ENCODE results near the gene CD3G. TPM values are rescaled to one million over a fixed set of nuclear protein-coding genes. Genes with fewer than 3 reads are reported as not detected.

CD3G gene
- total RNA-seq, 1 experiment from 2014 or later = 0.15 TPM

DNA sequence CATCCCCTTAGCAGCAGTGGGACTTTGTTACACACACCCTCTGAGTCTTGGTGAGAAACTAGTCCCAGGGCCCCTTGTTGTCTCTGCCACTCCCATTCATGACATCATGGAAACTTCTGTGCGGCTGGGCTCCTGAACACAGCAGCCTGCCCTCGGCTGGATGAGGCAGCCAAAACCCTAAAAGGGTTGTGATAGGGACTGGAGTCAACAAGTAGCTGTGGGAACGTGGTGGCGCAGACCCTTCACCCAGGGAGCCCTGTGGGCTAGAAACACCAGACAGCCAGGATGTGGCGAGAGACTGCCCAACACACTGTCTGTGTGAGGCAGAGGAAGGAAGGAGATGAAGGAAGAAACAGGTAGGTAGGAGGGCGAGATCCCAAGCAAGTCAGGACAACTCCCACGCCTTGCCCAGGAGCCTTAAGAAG is 5.5 kb upstream of the CD3G start:
- BruUV-seq (replicated peaks) = no TSS peak
- no peak for DNase-seq (ENCODE audit: low read depth, low spot score)
- no peaks in the 10 kb centered on the region for H3K27me3 ChIP-seq (ENCODE audit: control insufficient read depth, insufficient read depth, low read length)
- TF ChIP-seq SIN3A (IDR thresholded peaks at IDR 0.05; ENCODE audit: borderline replicate concordance, insufficient read depth, low read depth, low read length) (no peak), TCF7L2 (IDR thresholded peaks at IDR 0.05; ENCODE audit: low read depth, low read length) (no peak)
- no peak; the same call in 1 of the 2 replicates for ATAC-seq
- H3K36me3 ChIP-seq (ENCODE audit: control insufficient read depth, insufficient read depth, low read length) = no peaks in the 10 kb centered on the region
- CTCF ChIA-PET = no interaction called here
- no peak overlapping the region for H3K4me3 ChIP-seq (ENCODE audit: low read depth in 2 of 2, low read length in 2 of 2)
- H3K9me3 ChIP-seq (ENCODE audit: control insufficient read depth, insufficient read depth, low read depth, low read length) = no peaks in the 10 kb centered on the region
- POLR2A ChIA-PET = no interaction called here
- H3K27ac ChIP-seq (ENCODE audit: low read length) = no peak overlapping the region
- in situ Hi-C loops (cut with HindIII; ENCODE audit: low pct_unique_long_range_greater_than_20kb, low sequenced_read_pairs) = no loop called here
- H3K4me1 ChIP-seq (ENCODE audit: control insufficient read depth, insufficient read depth, low read length) = no peaks in the 10 kb centered on the region
- intact Hi-C loops (cut with micrococcal nuclease; ENCODE audit: unreplicated experiment) = no loop called here

DNA sequence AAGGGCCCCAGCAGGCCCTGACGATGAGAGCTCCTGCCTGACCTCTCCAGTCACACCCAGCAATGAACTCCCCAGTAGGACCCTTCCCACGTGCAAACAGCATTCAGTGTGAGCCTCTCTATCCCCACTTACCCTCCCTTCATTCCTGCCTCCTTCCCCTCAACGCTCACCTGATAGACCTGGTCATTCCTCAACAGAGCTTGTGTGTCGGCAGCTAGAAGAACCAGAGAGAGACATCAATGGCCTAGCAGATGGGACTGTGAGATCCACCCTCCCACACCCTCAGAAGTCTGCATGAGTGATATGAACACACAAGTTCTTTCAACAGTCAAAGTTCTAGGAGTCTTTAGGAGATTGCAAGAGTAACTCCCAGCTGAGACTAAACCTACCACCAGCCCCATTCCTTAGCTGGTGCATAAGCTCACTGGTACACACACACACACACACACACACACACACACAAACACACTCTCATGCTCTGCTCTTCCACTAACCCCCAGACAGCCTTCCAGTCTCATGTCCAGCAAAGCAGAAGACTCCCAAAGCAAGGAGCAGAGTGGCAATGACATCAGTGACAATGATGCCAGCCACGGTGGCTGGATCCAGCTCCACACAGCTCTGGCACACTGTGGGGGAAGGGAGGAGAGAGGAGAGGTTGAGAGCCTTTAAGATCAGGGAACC is 4.7 kb upstream of the CD3G start:
- ChIA-PET POLR2A (interaction anchor here (0.6 kb wide), 1 partner anchor 16 kb away, joined by 3 read pairs; no protein-coding TSS in a partner anchor), CTCF (interaction anchor here (0.7 kb wide), 2 partner anchors 13 to 221 kb away, joined by 3 to 4 read pairs; no protein-coding TSS in a partner anchor)
- no peak for TF ChIP-seq POLR2AphosphoS5 (IDR thresholded peaks at IDR 0.05; ENCODE audit: low read depth, low read length)
- no peak for TF ChIP-seq SIN3A (IDR thresholded peaks at IDR 0.05; ENCODE audit: borderline replicate concordance, insufficient read depth, low read depth, low read length)
- TF ChIP-seq, protein P1, sequence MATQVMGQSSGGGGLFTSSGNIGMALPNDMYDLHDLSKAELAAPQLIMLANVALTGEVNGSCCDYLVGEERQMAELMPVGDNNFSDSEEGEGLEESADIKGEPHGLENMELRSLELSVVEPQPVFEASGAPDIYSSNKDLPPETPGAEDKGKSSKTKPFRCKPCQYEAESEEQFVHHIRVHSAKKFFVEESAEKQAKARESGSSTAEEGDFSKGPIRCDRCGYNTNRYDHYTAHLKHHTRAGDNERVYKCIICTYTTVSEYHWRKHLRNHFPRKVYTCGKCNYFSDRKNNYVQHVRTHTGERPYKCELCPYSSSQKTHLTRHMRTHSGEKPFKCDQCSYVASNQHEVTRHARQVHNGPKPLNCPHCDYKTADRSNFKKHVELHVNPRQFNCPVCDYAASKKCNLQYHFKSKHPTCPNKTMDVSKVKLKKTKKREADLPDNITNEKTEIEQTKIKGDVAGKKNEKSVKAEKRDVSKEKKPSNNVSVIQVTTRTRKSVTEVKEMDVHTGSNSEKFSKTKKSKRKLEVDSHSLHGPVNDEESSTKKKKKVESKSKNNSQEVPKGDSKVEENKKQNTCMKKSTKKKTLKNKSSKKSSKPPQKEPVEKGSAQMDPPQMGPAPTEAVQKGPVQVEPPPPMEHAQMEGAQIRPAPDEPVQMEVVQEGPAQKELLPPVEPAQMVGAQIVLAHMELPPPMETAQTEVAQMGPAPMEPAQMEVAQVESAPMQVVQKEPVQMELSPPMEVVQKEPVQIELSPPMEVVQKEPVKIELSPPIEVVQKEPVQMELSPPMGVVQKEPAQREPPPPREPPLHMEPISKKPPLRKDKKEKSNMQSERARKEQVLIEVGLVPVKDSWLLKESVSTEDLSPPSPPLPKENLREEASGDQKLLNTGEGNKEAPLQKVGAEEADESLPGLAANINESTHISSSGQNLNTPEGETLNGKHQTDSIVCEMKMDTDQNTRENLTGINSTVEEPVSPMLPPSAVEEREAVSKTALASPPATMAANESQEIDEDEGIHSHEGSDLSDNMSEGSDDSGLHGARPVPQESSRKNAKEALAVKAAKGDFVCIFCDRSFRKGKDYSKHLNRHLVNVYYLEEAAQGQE (IDR thresholded peaks at IDR 0.05; ENCODE audit: insufficient read depth in 1 of 2, low read depth in 2 of 2, low read length in 1 of 2) = no peak
- TF ChIP-seq, protein P2, sequence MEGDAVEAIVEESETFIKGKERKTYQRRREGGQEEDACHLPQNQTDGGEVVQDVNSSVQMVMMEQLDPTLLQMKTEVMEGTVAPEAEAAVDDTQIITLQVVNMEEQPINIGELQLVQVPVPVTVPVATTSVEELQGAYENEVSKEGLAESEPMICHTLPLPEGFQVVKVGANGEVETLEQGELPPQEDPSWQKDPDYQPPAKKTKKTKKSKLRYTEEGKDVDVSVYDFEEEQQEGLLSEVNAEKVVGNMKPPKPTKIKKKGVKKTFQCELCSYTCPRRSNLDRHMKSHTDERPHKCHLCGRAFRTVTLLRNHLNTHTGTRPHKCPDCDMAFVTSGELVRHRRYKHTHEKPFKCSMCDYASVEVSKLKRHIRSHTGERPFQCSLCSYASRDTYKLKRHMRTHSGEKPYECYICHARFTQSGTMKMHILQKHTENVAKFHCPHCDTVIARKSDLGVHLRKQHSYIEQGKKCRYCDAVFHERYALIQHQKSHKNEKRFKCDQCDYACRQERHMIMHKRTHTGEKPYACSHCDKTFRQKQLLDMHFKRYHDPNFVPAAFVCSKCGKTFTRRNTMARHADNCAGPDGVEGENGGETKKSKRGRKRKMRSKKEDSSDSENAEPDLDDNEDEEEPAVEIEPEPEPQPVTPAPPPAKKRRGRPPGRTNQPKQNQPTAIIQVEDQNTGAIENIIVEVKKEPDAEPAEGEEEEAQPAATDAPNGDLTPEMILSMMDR (IDR thresholded peaks at IDR 0.05) = no peak
- TF ChIP-seq TCF7L2 (IDR thresholded peaks at IDR 0.05; ENCODE audit: low read depth, low read length) = no peak
- BruUV-seq (replicated peaks) = no TSS peak
- Histone ChIP-seq H3K9me3 (ENCODE audit: control insufficient read depth, insufficient read depth, low read depth, low read length) (no peaks in the 10 kb centered on the region), H3K27me3 (ENCODE audit: control insufficient read depth, insufficient read depth, low read length) (no peaks in the 10 kb centered on the region), H3K4me3 (ENCODE audit: low read depth in 2 of 2, low read length in 2 of 2) (no peak overlapping the region), H3K36me3 (ENCODE audit: control insufficient read depth, insufficient read depth, low read length) (no peaks in the 10 kb centered on the region), H3K27ac (ENCODE audit: low read length) (no peak overlapping the region), H3K4me1 (ENCODE audit: control insufficient read depth, insufficient read depth, low read length) (no peaks in the 10 kb centered on the region)
- DNase-seq (ENCODE audit: low read depth, low spot score) = no peak
- ATAC-seq = no peak
- intact Hi-C loops (cut with micrococcal nuclease; ENCODE audit: unreplicated experiment) (no loop called here), in situ Hi-C loops (cut with HindIII; ENCODE audit: low pct_unique_long_range_greater_than_20kb, low sequenced_read_pairs) (no loop called here)

DNA sequence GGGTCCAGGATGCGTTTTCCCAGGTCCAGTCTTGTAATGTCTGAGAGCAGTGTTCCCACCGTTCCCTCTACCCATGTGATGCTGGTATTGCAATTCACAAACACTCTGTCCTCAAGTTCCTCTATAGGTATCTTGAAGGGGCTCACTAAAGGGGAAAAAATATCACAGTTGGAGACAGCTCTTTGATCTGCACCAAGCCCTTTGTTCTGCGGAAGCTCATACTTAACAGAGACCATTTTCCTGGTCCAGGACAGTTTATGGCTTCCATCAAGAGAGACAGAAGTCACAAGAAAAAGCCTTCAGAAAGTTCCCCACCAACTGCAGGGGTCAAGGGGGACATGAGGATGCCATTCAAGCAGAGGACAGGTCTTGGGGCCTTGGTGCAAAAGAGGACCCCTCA is 3.7 kb upstream of the CD3G start:
- H3K27me3 ChIP-seq (ENCODE audit: control insufficient read depth, insufficient read depth, low read length) = peaks cover 2% of the 10 kb centered on the region; the same call in 1 of the 2 replicates
- DNase-seq (ENCODE audit: low read depth, low spot score) = no peak
- H3K27ac ChIP-seq (ENCODE audit: low read length) = no peak overlapping the region
- H3K4me1 ChIP-seq (ENCODE audit: control insufficient read depth, insufficient read depth, low read length) = no peaks in the 10 kb centered on the region
- no peaks in the 10 kb centered on the region for H3K9me3 ChIP-seq (ENCODE audit: control insufficient read depth, insufficient read depth, low read depth, low read length)
- POLR2A ChIA-PET = interaction anchor here (0.6 kb wide), 1 partner anchor 168 kb away, joined by 4 read pairs; no protein-coding TSS in a partner anchor
- TF ChIP-seq TCF7L2 (IDR thresholded peaks at IDR 0.05; ENCODE audit: low read depth, low read length) (no peak), SIN3A (IDR thresholded peaks at IDR 0.05; ENCODE audit: borderline replicate concordance, insufficient read depth, low read depth, low read length) (no peak), POLR2AphosphoS5 (IDR thresholded peaks at IDR 0.05; ENCODE audit: low read depth, low read length) (no peak)
- TF ChIP-seq, protein P2 (IDR thresholded peaks at IDR 0.05) = no peak
- TF ChIP-seq, protein P1 (IDR thresholded peaks at IDR 0.05; ENCODE audit: insufficient read depth in 1 of 2, low read depth in 2 of 2, low read length in 1 of 2) = no peak
- intact Hi-C loops (cut with micrococcal nuclease; ENCODE audit: unreplicated experiment) (no loop called here), in situ Hi-C loops (cut with HindIII; ENCODE audit: low pct_unique_long_range_greater_than_20kb, low sequenced_read_pairs) (no loop called here)
- CTCF ChIA-PET = interaction anchor here (0.6 kb wide), 1 partner anchor 333 kb away, joined by 3 read pairs; no protein-coding TSS in a partner anchor
- ATAC-seq = no peak
- H3K36me3 ChIP-seq (ENCODE audit: control insufficient read depth, insufficient read depth, low read length) = no peaks in the 10 kb centered on the region
- no TSS peak for BruUV-seq (replicated peaks)
- H3K4me3 ChIP-seq (ENCODE audit: low read depth in 2 of 2, low read length in 2 of 2) = no peak overlapping the region
